Measurements from ENCODE around the gene CPA2. TPM values are rescaled to one million over a fixed set of nuclear protein-coding genes. Genes with fewer than 3 reads are reported as not detected.

The CPA2 gene
- total and polyA plus RNA-seq, 2 of the 4 experiments (the other 2 are of a cell fraction), result 0.05 TPM; not detected in 1

DNA sequence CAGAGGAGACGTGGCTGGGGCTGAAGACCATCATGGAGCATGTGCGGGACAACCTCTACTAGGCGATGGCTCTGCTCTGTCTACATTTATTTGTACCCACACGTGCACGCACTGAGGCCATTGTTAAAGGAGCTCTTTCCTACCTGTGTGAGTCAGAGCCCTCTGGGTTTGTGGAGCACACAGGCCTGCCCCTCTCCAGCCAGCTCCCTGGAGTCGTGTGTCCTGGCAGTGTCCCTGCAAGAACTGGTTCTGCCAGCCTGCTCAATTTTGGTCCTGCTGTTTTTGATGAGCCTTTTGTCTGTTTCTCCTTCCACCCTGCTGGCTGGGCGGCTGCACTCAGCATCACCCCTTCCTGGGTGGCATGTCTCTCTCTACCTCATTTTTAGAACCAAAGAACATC, 56.0 kb downstream of the CPA2 start:
- H4K91ac ChIP-seq (ENCODE audit: insufficient read depth, low read depth, low read length), result no peak overlapping the region
- no peak overlapping the region for H3K23ac ChIP-seq (ENCODE audit: low read depth, low read length)
- no peak overlapping the region for H2BK15ac ChIP-seq (ENCODE audit: low read depth, low read length)
- no peaks in the 10 kb centered on the region for H3K4me1 ChIP-seq (ENCODE audit: control insufficient read depth, insufficient read depth, low read length)
- intact Hi-C loops (cut with micrococcal nuclease), result no loop called here
- no peak overlapping the region for H4K5ac ChIP-seq (ENCODE audit: low read depth, low read length)
- no peak for DNase-seq
- H2BK20ac ChIP-seq (ENCODE audit: low read depth, low read length), result no peak overlapping the region
- H3K4me2 ChIP-seq (ENCODE audit: low read depth, low read length), result no peak overlapping the region
- H2BK5ac ChIP-seq (ENCODE audit: low read depth, low read length, poor library complexity, severe bottlenecking), result no peak overlapping the region
- no peak overlapping the region for H3K4me3 ChIP-seq (ENCODE audit: insufficient read depth, low read depth, low read length)
- H3K56ac ChIP-seq (ENCODE audit: extremely low read depth, insufficient read depth, low read length), result no peak overlapping the region
- TF ChIP-seq RAD21 (IDR thresholded peaks at IDR 0.05; ENCODE audit: low read length) (no peak), BHLHE40 (IDR thresholded peaks at IDR 0.05; ENCODE audit: low read depth, low read length) (no peak), FOS (IDR thresholded peaks at IDR 0.05; ENCODE audit: low read depth, low read length) (no peak), CEBPB (IDR thresholded peaks at IDR 0.05; ENCODE audit: low read depth, low read length) (no peak), MAFK (IDR thresholded peaks at IDR 0.05; ENCODE audit: low read depth, low read length) (no peak), RCOR1 (IDR thresholded peaks at IDR 0.05; ENCODE audit: insufficient replicate concordance, low read length) (no peak)
- TF ChIP-seq, protein P1, sequence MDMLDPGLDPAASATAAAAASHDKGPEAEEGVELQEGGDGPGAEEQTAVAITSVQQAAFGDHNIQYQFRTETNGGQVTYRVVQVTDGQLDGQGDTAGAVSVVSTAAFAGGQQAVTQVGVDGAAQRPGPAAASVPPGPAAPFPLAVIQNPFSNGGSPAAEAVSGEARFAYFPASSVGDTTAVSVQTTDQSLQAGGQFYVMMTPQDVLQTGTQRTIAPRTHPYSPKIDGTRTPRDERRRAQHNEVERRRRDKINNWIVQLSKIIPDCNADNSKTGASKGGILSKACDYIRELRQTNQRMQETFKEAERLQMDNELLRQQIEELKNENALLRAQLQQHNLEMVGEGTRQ (IDR thresholded peaks at IDR 0.05; ENCODE audit: low read depth, low read length), result no peak
- H2AK5ac ChIP-seq (ENCODE audit: low read depth, low read length), result no peak overlapping the region
- H3K4ac ChIP-seq (ENCODE audit: low read depth, low read length), result no peak overlapping the region
- no peak for ATAC-seq (ENCODE audit: low read depth)
- dilution Hi-C loops (cut with HindIII; ENCODE audit: low sequenced_read_pairs, unreplicated experiment), result no loop called here
- POLR2A ChIA-PET (ENCODE audit: unreplicated experiment), result no interaction called here
- H2BK120ac ChIP-seq (ENCODE audit: low read depth, low read length), result no peak overlapping the region
- H3K79me1 ChIP-seq (ENCODE audit: low read depth in 1 of 2, low read length in 2 of 2), result no peaks in the 10 kb centered on the region
- 100% methylated on average over 7 of the region's 7 CpGs; no CpG with 5 or more reads in 1 of the 2 experiments for WGBS, 2 experiments (ENCODE audit: extremely low coverage in 2 of 2, insufficient read length in 1 of 2)
- no peak overlapping the region for H3K27ac ChIP-seq (ENCODE audit: insufficient read depth, low read length)
- H3K27me3 ChIP-seq (ENCODE audit: control insufficient read depth, insufficient read depth, low read length), result no peaks in the 10 kb centered on the region
- H3K9ac ChIP-seq (ENCODE audit: low read depth, low read length), result no peak overlapping the region
- no peaks in the 10 kb centered on the region for H3K9me3 ChIP-seq (ENCODE audit: control insufficient read depth, insufficient read depth, low read length)
- H3K36me3 ChIP-seq (ENCODE audit: control insufficient read depth, insufficient read depth, low read length), result peaks cover 3% of the 10 kb centered on the region; the same call in 1 of the 2 replicates
- H3K18ac ChIP-seq (ENCODE audit: low read depth, low read length), result no peak overlapping the region
- H3K14ac ChIP-seq (replicated peaks; ENCODE audit: low read depth, low read length), result no peak overlapping the region
- in situ Hi-C loops (cut with MboI; ENCODE audit: low sequenced_read_pairs), result no loop called here
- H3K9me1 ChIP-seq (ENCODE audit: insufficient read depth, low read length), result no peaks in the 10 kb centered on the region
- no TSS peak for BruUV-seq (replicated peaks)
- no peak overlapping the region for H4K8ac ChIP-seq (ENCODE audit: low read depth in 2 of 2, low read length in 2 of 2)
- H2AK9ac ChIP-seq (replicated peaks; ENCODE audit: low read depth, low read length, poor library complexity), result no peak overlapping the region
- no peak overlapping the region for H2AFZ ChIP-seq (replicated peaks; ENCODE audit: low read length, poor library complexity)
- H4K20me1 ChIP-seq (ENCODE audit: insufficient read depth, low read length), result no peaks in the 10 kb centered on the region
- CTCF ChIA-PET, result interaction anchor here (0.8 kb wide), 1 partner anchor 15 kb away, joined by 3 read pairs; no protein-coding TSS in a partner anchor
